Gastrocnemius medialis (tissue), 4 donors: ENCODE results near the gene RALGAPA1.

Experiments used
- POLR2A ChIP-seq, 2 donors: fragments of 450-650 bp; IDR thresholded peaks; one replicate each; pipeline ENCODE4 v1.6.1; 2017; ENCODE audit warnings: antibody characterized with exemption in 2 of 2, mild to moderate bottlenecking in 2 of 2, moderate library complexity in 2 of 2
- TF ChIP-seq, protein P1 (sequence below), 5 experiments: fragments of 450-650 bp in 3 of 5; fragments of 200-600 bp in 2 of 5; sonication (generic) in 2 of 5; IDR thresholded peaks in 4 of 5; conservative IDR thresholded peaks in 1 of 5; 1 replicate in 4 of 5; 2 replicates in 1 of 5; pipeline ENCODE4 v1.5.1; 2016 to 2019; ENCODE audit warnings: antibody characterized with exemption in 5 of 5, mild to moderate bottlenecking in 3 of 5, moderate library complexity in 3 of 5

GRCh38 chr14:35617500-35617899 lies 191.6 kb downstream of the RALGAPA1 start:
- TF ChIP-seq POLR2A (IDR thresholded peaks at IDR 0.05) = no peak
- TF ChIP-seq, protein P1, sequence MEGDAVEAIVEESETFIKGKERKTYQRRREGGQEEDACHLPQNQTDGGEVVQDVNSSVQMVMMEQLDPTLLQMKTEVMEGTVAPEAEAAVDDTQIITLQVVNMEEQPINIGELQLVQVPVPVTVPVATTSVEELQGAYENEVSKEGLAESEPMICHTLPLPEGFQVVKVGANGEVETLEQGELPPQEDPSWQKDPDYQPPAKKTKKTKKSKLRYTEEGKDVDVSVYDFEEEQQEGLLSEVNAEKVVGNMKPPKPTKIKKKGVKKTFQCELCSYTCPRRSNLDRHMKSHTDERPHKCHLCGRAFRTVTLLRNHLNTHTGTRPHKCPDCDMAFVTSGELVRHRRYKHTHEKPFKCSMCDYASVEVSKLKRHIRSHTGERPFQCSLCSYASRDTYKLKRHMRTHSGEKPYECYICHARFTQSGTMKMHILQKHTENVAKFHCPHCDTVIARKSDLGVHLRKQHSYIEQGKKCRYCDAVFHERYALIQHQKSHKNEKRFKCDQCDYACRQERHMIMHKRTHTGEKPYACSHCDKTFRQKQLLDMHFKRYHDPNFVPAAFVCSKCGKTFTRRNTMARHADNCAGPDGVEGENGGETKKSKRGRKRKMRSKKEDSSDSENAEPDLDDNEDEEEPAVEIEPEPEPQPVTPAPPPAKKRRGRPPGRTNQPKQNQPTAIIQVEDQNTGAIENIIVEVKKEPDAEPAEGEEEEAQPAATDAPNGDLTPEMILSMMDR (IDR thresholded peaks at IDR 0.05 in 4 of 5, conservative IDR thresholded peaks at IDR 0.05 in 1 of 5) = no peak
